Activated CD8-positive, alpha-beta memory T cell treated with anti-CD3 and anti-CD28 coated beads, Interleukin-2, amount 50 U/mL, for 24 hours (primary cell): ENCODE results near the gene CERS6.
"Not testable (repeated sequence)": the region's sequence is repeated elsewhere in the genome, so short reads cannot be mapped to it uniquely, and the experiment has no call there.

Experiments
- DNase-seq: peaks from one replicate; pipeline ENCODE4 v3.0.0-alpha.2; 2020; ENCODE audit errors: extremely low read depth

CERS6 gene

DNA sequence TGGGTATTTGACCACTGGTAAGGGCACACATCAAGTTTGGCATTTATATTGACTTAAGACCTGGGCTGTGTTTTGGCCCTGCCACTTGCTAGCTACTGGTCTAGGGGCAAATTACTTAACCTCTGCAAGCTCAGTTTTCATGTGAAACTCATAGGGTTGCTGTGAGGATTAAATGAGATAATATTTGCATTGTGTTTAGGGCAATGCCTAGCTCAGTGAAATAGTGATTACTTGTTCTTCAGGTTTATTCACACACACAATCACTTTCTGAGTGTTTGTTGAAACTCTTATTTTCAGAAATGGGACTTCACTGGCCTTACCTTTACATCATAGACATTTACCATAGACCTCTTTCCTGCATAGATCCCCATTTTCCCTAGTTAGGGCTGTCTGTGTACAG, 12.3 kb downstream of the CERS6 start:
- DNase-seq: no peak

DNA sequence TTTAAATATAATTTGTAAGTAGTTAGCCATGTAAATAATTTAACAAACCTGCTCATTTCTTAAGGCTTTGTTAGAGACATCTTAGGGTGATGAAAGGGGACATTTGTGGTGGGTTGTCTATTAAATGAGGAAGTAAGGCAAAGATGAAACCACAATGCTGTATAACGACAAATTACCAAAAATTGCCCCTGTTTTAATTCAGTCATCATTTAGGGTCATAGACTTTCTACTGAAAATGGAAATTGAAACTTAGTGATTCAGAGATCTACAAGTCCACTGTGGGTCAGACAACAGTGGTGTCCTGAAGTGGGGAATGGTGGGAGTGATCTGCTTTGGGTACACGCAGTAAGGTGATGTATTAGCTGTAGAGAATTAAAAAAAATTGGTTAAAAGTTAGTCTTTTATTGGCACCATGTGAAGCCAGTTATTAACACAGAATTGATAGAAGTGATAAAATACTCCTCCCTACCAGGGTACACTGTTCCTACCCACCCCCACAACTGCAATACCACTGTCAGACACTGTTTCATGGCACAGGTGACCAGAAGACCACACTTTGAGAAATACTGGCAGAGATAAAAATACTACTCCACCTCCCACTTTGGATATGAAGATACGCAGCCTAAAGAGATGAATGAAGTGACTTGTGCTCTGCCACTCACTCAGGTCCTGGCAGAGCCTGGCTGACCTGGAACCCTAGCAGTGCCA, 13.4 kb downstream of the CERS6 start:
- DNase-seq: no peak

DNA sequence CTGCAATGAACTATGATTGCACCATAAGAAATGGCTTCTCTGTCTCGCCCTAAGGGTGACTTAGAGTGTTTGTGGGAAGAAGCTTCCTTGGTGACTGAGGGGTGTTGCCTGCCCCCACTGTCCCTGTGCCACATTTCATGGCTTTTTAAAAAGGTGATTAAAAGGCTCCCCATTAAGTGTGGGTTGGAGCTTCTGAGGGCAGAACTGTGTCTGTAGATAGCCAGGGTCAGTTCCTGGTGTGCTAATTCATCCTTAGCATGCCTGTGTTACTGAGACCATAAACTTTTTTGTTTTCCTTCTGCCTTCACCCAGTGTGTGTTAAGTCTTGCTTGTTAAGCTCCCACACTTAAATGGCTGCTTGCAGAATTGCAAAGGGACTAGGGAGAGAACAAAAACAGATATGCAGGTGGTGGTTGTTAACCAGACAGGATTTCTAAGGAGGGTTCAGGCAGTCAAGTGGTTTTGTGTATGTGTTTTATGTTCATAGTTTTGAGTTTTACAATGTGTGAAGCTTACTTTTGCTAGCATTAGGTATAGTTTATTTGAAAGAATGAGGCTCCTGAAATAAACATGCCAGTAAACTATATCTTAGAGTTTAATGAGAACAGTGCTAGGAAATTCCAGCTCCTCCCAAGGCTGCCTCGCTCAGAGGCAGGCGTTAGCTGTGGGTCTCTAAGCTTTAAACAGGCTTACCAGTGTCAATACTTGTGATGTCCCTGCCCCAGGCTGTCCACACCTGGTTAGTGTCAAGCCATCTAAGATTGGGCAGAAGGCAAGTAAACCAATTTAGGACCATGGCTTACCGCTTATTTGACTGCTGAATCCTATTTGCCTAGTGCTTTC, 14.5 kb downstream of the CERS6 start:
- DNase-seq: no peak

DNA sequence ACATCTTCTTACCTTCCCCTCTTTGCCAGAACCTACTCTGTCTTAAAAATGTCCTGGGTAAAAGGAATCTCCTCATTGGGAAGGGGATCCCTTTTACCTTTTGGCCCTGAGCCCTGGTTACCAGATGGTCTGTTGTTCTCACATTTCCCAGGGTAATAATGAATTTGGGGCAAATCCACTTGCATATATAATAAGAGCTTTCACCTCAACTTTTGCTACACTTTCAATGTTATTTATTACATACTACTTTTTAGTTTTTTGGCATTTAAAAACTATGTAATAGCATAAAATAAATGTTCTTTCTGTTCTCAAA, 15.0 kb downstream of the CERS6 start:
- DNase-seq: no peak

DNA sequence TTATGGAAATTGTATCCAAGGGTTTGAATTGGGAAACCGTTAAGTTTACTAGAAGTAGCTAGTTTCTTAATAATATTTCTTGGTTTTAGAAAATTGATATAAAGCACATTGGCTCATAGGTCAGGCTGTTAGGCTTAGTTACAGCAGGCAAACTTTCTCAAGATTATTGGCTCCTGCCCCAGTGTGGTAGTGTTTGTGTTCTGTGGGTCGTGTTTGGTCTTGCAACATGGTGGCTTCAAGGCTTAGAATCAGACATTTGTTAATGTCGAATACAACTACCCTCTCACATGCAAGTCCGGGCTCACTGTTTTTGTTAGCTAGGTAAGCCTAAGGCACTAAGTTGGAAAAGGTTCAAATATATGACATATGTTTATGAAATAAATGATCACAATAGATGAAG, 19.6 kb downstream of the CERS6 start:
- no peak for DNase-seq

DNA sequence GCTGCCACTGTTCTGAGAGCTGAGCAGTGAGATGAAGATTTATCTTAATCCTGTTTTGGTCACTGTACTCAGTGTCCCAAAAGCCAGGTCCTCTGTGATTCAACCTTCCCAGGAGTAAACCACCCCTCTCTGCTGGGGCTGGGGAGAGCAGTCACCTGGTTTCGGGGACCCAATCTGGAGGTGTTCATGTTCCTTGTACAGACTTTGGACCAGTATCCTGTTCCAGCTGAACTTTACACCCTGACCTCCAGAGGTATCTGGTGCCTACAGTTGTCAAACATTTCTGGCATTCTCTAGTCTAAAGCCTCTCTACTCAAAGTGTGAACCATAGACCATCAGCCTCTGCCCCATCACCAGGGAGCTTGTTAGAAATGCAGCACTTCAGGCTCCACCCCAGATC, 22.1 kb downstream of the CERS6 start:
- DNase-seq: no peak

DNA sequence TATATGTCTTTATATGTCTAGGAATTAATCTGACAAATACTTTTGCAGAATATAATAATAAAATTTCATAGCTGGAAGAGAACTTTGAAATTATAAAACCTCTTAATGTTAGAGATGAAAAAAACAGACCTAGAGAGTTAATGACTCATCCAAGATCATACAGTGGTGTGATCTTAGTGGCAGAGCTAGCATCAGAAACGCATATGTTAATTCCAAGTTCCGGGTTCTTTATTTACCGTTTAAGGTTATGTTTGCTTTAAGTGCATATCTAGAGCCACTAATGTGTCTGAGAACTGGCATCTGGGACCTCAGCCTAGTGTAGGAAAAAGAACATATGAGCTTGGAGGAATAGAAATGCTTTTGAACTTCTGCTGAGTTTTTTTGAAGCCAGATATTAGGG, 24.3 kb downstream of the CERS6 start:
- no peak for DNase-seq

DNA sequence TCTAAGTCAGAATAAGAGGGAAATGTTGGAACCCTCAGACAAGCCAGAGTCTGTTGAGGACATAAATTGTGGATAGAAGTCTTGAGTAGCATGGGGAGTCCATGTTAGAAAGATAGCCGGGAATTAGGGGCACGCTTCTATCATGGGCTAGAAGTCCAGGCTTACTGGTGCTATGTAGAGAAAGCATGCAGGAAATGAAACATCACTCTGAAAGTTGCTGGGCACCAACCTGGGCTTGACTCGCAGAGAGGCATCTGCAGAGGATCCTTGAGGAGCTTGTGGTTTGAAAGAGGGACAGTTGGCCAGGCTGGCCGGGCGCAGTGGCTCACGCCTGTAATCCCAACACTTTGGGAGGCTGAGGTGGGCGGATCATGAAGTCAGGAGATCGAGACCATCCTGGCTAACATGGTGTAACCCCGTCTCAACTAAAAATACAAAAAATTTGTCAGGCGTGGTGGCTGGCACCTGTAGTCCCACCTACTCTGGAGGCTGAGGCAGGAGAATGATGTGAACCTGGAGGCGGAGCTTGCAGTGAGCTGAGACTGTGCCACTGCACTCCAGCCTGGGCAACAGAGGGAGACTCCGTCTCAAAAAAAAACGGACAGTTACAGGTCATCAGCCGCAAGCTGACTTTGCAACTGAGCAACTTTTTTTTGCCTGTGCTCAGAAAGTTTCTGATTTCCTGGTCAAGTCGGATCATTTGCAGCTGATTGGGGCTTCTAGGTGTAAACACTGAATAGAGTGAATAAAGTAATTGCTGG, 24.9 kb downstream of the CERS6 start:
- DNase-seq: no peak

DNA sequence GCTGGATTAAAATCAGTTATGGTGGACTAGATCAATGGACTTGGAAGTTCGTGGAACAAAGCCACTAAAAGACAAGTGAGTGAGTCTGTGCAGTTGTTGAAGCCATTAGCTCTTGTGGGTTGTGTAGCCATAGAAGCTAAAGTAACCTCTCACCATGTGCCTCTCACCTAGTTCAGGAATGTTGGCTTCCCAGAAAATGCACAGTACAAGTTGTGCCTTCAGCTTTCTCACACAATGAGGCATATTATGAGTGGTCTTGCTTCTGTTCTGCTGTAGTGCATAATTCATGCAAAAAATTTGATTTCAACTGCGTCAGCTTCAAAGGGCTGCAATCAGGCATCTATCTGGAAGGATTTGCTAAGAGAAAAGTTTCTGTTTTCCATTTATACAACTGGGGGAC, 26.2 kb downstream of the CERS6 start:
- DNase-seq: no peak

DNA sequence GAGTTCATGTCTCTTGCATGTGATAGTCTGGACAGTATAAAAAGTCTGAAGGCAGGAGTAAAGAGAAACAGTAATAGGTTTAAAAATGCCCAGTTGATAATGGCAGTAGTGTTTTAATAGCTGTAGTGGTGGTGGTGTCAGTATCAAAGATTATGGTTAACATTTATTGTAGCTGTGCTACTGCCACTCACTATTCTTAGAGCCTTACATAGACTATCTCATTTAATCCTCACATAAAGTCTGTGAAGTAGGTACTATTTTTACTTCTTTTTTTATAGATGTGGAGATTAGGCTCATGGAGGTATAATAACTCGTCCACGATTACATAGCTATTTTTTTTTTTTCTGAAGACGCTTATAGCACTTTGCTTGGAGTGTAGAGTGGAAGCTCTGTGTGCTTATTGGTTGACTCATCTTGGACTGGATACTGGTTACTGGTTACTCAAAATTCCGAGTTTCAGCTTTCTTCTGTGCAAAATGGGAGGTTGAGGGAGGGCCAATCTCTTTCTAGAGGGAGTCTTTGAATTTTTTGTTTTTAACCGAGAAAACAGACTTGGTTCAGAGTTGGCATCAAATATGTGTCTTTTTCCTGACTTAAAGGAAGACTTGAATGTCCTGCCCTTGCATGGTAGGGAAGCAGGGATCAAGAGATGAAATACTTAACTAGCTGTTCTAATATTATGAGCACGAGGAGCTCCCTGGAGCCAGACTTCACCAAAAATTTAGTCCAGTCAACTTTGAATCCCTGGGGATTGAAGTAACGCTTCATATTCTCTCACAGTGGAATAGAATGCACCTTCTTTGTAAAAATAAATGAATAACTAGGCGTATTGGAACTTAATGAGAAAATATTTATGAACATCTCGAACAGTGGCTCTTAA, 27.1 kb downstream of the CERS6 start:
- no peak for DNase-seq

DNA sequence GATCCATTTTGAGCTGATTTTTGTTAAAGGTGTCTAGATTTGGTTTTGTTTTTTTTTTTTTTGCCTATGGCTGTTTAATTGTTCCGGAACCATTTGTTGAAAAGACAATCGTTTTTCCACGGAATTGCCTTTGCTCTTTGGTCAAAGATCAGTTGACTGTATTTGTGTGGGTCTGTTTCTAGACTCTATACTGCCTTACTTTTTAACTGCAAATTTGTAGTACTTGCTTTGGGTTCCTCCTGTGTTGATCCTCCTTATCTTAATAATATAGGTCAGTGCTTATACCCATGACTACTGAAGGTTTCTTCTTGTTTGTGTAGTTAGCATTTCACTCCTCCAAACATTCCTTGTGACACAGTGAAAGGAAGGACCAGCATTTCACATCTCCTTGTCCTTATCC, 30.4 kb downstream of the CERS6 start:
- no peak for DNase-seq

DNA sequence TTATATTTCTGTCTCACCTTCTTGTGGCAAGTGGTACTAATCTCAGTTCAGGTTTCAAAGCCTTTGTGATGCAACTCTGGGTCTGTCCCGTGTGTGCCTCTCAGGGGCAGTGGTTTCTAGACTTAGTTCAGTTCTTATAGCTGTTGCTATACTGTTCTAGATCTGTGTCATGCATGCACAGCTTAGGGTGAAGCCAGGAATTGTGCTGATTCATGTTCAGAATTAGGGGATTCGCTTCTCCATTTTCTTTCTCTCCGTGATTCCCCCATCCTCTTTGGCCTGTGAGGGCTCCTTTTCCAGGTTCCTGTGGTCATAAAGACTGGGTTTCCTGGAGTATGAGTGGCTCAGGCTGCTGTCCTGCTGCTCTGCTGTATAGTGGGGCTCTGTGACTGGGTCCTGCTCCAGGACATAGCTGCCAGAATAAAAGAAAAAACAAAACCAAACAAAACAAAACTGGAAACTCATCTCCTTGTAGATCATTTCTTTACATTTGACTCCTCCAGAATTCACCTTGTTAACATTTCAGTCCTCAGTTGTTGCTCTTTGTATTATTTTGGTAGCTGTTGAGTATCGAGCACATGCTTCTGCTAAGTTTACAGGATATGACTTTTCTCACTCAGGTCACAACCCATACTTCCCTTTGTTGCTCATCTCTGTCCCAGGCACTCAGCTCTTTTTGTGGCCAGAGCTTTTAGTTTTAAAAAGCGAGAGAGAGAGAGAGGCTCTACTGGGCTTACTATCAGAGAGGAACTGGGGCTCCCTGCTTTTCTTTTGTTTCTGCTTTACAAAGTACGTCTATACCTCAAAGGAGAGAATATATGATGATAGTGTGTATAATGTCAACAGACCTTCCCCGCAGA, 34.2 kb downstream of the CERS6 start:
- DNase-seq: no peak

DNA sequence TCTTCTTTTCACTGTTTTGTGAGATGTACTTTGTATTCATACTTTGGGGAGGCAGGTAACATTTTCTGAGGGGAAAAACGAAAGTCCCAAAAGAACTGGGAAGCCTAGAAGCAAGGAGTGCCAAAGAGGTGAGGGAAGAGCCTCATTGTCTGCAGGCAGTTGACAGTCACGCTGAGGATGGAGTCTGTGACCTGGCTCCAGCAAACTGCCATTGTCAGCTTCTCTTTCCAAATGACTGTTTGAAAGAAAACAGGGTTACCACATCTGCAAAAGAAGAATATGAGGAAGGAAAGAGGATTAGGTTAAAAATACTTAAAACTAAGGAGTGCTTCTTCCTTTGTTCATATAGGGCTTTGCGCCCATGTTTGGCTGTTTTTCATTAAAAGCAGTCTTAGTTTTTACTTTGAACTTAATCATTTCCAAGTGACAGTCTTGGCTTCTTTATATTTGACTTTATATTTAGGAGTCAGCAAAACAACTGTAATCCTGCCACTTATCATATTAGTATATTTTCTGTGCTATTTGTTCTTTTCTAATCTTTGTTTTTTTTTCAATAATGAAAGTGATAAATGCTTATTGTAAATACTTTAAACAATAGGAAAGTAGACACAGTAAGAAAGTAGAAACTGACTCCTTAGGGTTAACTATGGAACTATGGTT, 35.0 kb downstream of the CERS6 start:
- no peak for DNase-seq

DNA sequence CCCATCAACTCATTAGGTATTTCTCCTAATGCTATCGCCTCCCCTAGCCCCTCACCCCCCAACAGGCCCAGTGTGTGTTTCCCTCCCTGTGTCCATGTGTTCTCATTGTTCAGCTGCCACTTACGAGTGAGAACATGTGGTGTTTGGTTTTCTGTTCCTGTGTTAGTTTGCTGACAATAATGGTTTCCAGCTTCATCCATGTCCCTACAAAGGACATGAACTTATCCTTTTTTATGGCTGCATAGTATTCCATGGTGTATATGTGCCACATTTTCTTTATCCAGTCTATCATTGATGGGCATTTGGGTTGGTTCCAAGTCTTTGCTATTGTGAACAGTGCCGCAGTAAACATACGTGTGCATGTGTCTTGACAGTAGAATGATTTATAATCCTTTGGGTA, 35.7 kb downstream of the CERS6 start:
- not testable (repeated sequence) for DNase-seq

DNA sequence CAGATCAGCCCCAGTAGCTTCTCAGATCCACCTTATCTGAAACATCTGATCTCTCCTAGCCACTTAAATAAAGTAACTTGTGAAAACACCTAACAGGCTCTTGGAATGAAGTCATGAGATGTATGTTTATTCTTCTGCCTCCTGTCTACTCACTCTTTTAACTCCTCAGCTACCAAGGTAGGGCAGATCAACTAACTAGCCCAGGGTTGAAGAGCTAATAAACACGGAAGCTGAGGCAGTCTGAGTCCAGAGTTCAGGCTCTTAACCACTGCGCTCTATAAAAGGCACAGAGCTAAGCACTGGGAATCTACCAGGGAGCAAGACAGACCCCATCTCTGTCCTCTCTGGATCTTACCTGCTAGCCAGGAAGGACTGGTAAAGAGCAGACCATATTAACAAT, 37.1 kb downstream of the CERS6 start:
- not testable (repeated sequence) for DNase-seq

DNA sequence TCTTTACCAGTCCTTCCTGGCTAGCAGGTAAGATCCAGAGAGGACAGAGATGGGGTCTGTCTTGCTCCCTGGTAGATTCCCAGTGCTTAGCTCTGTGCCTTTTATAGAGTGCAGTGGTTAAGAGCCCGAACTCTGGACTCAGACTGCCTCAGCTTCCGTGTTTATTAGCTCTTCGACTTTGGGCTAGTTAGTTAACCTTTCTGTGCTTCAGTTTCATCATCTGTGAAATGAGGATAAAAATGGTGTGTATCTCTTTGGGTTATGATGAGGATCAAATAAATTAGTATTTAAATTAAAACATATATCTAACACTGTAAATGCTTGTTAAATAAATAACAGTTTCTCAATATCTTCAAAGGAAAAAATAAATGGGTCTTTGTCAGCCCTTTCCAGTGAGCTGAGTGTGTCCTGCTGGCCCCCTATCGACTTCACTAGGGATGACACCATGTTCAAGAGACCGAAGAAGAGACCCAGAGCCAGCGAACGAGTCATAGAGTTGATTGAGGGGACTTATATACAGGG, 38.2 kb downstream of the CERS6 start:
- no peak for DNase-seq

DNA sequence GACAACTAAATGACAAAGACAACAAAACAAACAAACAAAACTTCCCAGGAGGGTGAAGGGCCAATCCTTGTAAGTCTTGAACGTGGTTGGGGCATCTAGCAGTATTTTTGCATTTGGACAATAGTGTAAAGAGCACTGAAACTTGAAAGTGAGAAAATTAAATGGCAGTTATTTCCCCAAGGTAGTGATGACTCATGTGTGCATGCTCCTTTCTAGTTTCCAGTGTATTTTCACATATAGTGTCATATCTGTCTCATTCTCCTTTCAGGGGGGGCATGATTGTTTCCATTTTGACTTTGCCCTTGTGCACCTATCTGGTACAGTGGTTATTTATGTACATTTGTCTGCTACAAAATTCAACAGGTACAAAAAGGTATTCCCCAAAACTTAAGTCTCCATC, 39.5 kb downstream of the CERS6 start:
- no peak for DNase-seq

DNA sequence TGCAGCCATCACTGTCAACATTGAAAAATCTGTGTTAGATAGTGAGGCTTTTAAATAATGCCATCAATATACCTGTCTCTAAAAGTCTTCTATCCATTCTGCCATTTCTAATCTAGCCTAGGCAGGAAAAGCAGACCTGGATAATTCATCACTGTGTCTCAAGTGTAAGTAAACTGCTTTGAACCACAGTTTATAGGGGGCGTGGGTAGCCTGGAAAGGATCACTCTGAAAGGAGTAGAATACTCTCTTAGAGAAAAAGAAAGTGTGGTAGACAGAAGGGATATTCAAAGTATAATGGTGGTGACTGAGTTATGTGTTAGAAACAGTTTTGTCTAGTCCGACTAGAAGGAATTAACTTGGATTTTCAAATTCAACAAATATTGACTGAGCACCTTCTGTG, 40.8 kb downstream of the CERS6 start:
- DNase-seq: no peak

DNA sequence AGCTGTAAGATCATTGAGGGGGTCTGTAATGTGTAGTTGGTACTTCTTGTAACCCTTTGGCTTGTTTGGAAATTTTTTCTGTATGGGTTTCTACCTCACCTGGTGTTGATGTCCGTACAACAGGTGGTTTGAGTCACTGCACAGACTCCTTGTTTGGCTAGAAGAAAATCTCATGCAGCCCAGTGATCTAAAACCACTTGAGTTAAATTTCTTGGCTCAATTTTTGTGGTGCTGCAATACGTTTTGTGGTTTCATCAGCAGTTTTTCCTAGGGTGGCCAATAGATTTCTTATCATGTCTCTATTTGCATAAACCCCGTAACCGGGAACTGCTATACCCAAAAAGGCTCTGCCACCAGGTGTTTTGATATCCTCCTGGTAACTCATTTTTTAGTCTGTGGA, 43.4 kb downstream of the CERS6 start:
- DNase-seq: no peak

DNA sequence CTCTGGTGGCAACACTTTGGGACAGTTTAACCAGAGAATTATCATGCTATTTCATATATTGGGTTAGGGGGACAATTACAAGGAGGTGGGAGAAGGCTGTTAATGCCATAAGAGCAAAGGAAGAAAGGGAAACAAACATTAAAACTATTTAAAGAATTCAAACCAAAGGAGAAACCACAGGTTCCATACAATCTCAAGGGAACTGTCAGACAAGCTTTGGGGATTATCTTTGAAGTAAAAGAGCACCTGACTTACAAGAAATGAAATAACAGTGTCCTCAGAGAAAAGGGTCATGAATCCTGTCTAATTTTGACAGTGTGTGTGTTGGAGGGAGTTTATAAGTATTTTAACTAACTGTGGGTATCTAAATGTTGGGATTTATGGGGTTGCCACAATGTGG, 44.4 kb downstream of the CERS6 start:
- no peak for DNase-seq
